Loucy (cell line): ENCODE measurements around the gene MRPL12.

Source experiments
- CTCF ChIP-seq: fragments of 200-600 bp; sonication (generic); conservative IDR thresholded peaks from 2 replicates; pipeline ENCODE4 v1.5.1; 2014; ENCODE audit warnings: mild to moderate bottlenecking, antibody characterized with exemption, low read length
- EZH2phosphoT487 ChIP-seq: fragments of 200-600 bp; IDR thresholded peaks from 2 replicates; pipeline ENCODE4 v1.6.1; 2018; ENCODE audit warnings: antibody characterized with exemption, mild to moderate bottlenecking, moderate library complexity, borderline replicate concordance

DNA sequence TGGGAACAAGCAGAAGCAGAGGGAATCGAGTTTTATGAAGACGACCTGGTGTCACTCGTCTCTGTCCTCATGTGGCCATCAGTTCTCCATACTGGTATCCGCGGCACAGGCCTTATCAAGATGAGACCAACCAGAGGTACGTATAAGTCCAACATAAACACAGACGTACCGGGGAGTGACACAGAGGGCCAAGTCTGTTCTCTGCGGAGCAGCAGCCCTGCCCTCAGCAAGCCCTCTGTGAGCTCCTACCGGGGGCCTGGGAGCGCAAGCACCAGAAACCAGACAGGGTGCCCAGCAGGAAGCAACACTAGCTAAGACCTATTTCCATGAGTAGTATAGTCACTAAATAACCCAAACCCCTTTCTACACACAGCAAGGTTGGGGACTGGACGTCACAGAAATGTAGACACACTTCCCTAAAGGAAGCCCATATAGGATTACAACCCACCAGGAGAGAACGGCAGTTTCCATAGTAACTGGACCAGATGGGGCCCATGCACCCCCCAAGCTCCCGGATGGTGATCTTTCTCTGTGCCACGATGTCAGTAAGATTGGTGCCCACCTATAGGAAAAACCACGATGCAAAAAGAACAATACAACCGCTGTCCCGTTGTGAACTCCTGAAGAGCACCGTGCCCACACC is 20.5 kb upstream of the MRPL12 start:
- TF ChIP-seq CTCF (no peak), EZH2phosphoT487 (no peak)
